GM23338 (cell line): ENCODE results near the gene DCHS1. TPM values are rescaled to one million over a fixed set of nuclear protein-coding genes. Genes with fewer than 3 reads are reported as not detected.

Experiments used
- ATAC-seq: fragments of 200-7000 bp; cut with Tn5 transposase; 3 replicates; pipeline ENCODE4 v1.9.1; 2020
- DNase-seq: peaks from one replicate; pipeline ENCODE4 v3.0.0-alpha.2; 2015; ENCODE audit warnings: low spot score
- H2AFZ ChIP-seq: fragments of 200-600 bp; sonication (generic); 2 replicates; pipeline ENCODE4 v1.8.0; 2016; ENCODE audit warnings: antibody characterized with exemption, mild to moderate bottlenecking, moderate library complexity
- H3F3A ChIP-seq: fragments of 200-600 bp; sonication (generic); replicated peaks from 2 replicates; pipeline ENCODE4 v1.8.0; 2017; ENCODE audit warnings: antibody characterized with exemption, mixed run types, low read depth
- H3K27ac ChIP-seq: fragments of 200-600 bp; sonication (generic); 2 replicates; pipeline ENCODE4 v1.6.1; 2016; ENCODE audit warnings: low read depth
- H3K27me3 ChIP-seq: fragments of 200-600 bp; sonication (generic); 2 replicates; pipeline ENCODE4 v1.8.0; 2016; ENCODE audit warnings: mild to moderate bottlenecking, mixed run types, moderate library complexity; ENCODE audit not compliant: insufficient read depth
- H3K36me3 ChIP-seq: fragments of 200-600 bp; sonication (generic); 2 replicates; pipeline ENCODE4 v1.8.0; 2016; ENCODE audit warnings: mild to moderate bottlenecking; ENCODE audit not compliant: insufficient read depth
- H3K4me1 ChIP-seq: fragments of 200-600 bp; sonication (generic); 2 replicates; pipeline ENCODE4 v1.8.0; 2016; ENCODE audit warnings: mild to moderate bottlenecking, moderate library complexity; ENCODE audit not compliant: insufficient read depth
- H3K4me2 ChIP-seq: fragments of 200-600 bp; sonication (generic); 2 replicates; pipeline ENCODE4 v1.7.1; 2017; ENCODE audit warnings: mixed run types
- H3K4me3 ChIP-seq: fragments of 200-600 bp; sonication (generic); 2 replicates; pipeline ENCODE4 v1.6.1; 2016; ENCODE audit warnings: mixed run types
- H3K79me2 ChIP-seq: fragments of 200-600 bp; sonication (generic); replicated peaks from 2 replicates; pipeline ENCODE4 v1.8.0; 2017; ENCODE audit warnings: mild to moderate bottlenecking; ENCODE audit not compliant: insufficient read depth
- H3K9me2 ChIP-seq: fragments of 200-600 bp; sonication (generic); 2 replicates; pipeline ENCODE4 v1.8.0; 2017; ENCODE audit not compliant: insufficient read depth
- H4K20me1 ChIP-seq: fragments of 200-600 bp; sonication (generic); replicated peaks from 2 replicates; pipeline ENCODE4 v1.8.0; 2017; ENCODE audit warnings: mild to moderate bottlenecking; ENCODE audit not compliant: insufficient read depth
- H3K27ac Mint-ChIP-seq: 2 replicates; pipeline ENCODE4 v1.8.0; 2020; ENCODE audit warnings: inconsistent platforms, mild to moderate bottlenecking, moderate library complexity, mixed read lengths
- H3K27me3 Mint-ChIP-seq: 3 replicates; pipeline ENCODE4 v1.8.0; 2022; ENCODE audit warnings: low read depth, mild to moderate bottlenecking, moderate library complexity, mixed read lengths, inconsistent platforms; ENCODE audit not compliant: insufficient read depth, poor library complexity
- H3K36me3 Mint-ChIP-seq: 3 replicates; pipeline ENCODE4 v1.8.0; 2021; ENCODE audit warnings: low read depth, mild to moderate bottlenecking, inconsistent platforms, moderate library complexity, mixed read lengths
- H3K4me1 Mint-ChIP-seq: 3 replicates; pipeline ENCODE4 v1.8.0; 2020; ENCODE audit warnings: mild to moderate bottlenecking, inconsistent platforms, mixed read lengths
- H3K4me3 Mint-ChIP-seq: 3 replicates; pipeline ENCODE4 v1.8.0; 2021; ENCODE audit warnings: moderate library complexity, mild to moderate bottlenecking, inconsistent platforms, mixed read lengths
- H3K9me3 Mint-ChIP-seq: 3 replicates; pipeline ENCODE4 v1.8.0; 2020; ENCODE audit warnings: moderate library complexity, mild to moderate bottlenecking, inconsistent platforms, mixed read lengths
- CREB1 ChIP-seq: fragments of 250-450 bp; sonication (Bioruptor Pico); IDR thresholded peaks from 2 replicates; pipeline ENCODE4 v1.5.0; 2020; ENCODE audit warnings: low read depth, mild to moderate bottlenecking, moderate library complexity
- EZH2phosphoT487 ChIP-seq: fragments of 200-600 bp; sonication (generic); IDR thresholded peaks from one replicate; pipeline ENCODE4 v1.8.1; 2018; ENCODE audit warnings: antibody characterized with exemption; ENCODE audit not compliant: unreplicated experiment
- JUNB ChIP-seq: IDR thresholded peaks from one replicate; pipeline ENCODE4 v1.6.1; 2016; ENCODE audit warnings: antibody characterized with exemption; ENCODE audit not compliant: unreplicated experiment
- NANOG ChIP-seq: IDR thresholded peaks from 2 replicates; pipeline ENCODE4 v1.6.1; 2016; ENCODE audit warnings: antibody characterized with exemption, borderline replicate concordance
- POLR2AphosphoS5 ChIP-seq: IDR thresholded peaks from 2 replicates; pipeline ENCODE4 v1.6.1; 2016; ENCODE audit warnings: antibody characterized with exemption, low read depth
- REST ChIP-seq: IDR thresholded peaks from one replicate; pipeline ENCODE4 v1.6.1; 2018; ENCODE audit warnings: antibody characterized with exemption; ENCODE audit not compliant: unreplicated experiment
- STAT1 ChIP-seq: IDR thresholded peaks from one replicate; pipeline ENCODE4 v1.6.1; 2016; ENCODE audit warnings: antibody characterized with exemption; ENCODE audit not compliant: unreplicated experiment
- ZNF114 ChIP-seq: fragments of 250-450 bp; sonication (Bioruptor Pico); IDR thresholded peaks from 2 replicates; pipeline ENCODE4 v1.5.0; 2020; ENCODE audit warnings: mild to moderate bottlenecking, moderate library complexity
- ZNF331 ChIP-seq: fragments of 250-450 bp; sonication (Bioruptor Pico); IDR thresholded peaks from 2 replicates; pipeline ENCODE4 v1.5.0; 2020; ENCODE audit warnings: low read depth, mild to moderate bottlenecking, moderate library complexity
- ZNF462 ChIP-seq: fragments of 250-450 bp; sonication (Bioruptor Pico); IDR thresholded peaks from 2 replicates; pipeline ENCODE4 v1.5.0; 2020; ENCODE audit warnings: mild to moderate bottlenecking, moderate library complexity
- polyA plus RNA-seq: library from polyadenylated mRNA; unstranded; fragments of >200 nt; fragmentation: Nextera tagmentation; extraction: Ambion mirVana; gene quantifications from 2 replicates; pipeline ENCODE4 v1.2.1, GENCODE V29; 2016
- total RNA-seq: library from RNA; depleted of rRNA; stranded (reverse); fragments of >200 nt; shearing (Covaris generic); gene quantifications from 2 replicates; pipeline ENCODE4 v1.2.3, GENCODE V29; 2014

The DCHS1 gene
- total and polyA plus RNA-seq, 2 experiments from 2014 or later, result 2.3 to 20.7 TPM

- no peak overlapping the region for H3K4me2 ChIP-seq
- peaks cover 7% of the 10 kb centered on the region for H3K27me3 Mint-ChIP-seq
- no peaks in the 10 kb centered on the region for H3K79me2 ChIP-seq
- ATAC-seq, result no peak
- no peaks in the 10 kb centered on the region for H3F3A ChIP-seq
- no peaks in the 10 kb centered on the region for H3K4me1 ChIP-seq
- H3K36me3 Mint-ChIP-seq, result no peaks in the 10 kb centered on the region
- no peak for TF ChIP-seq POLR2AphosphoS5
- no peak for TF ChIP-seq CREB1
- TF ChIP-seq ZNF114 (CRISPR knock-in tag), result no peak
- TF ChIP-seq EZH2phosphoT487, result no peak
- H2AFZ ChIP-seq, result no peak overlapping the region
- no peak overlapping the region for H3K4me3 ChIP-seq
- no peak overlapping the region for H3K27ac Mint-ChIP-seq
- DNase-seq, result no peak
- no peak overlapping the region for H3K27ac ChIP-seq
- no peaks in the 10 kb centered on the region for H3K9me3 Mint-ChIP-seq
- H3K27me3 ChIP-seq, result peaks cover 7% of the 10 kb centered on the region
- H3K4me3 Mint-ChIP-seq, result no peak overlapping the region
- H3K4me1 Mint-ChIP-seq, result no peaks in the 10 kb centered on the region
- no peaks in the 10 kb centered on the region for H4K20me1 ChIP-seq
- no peaks in the 10 kb centered on the region for H3K9me2 ChIP-seq
- H3K36me3 ChIP-seq, result no peaks in the 10 kb centered on the region
Measured at GRCh38 chr11:6636480-6636879, 19.1 kb downstream of the DCHS1 start.

GRCh38 chr11:6635082-6635932, 20.3 kb downstream of the DCHS1 start:
- Mint-ChIP-seq H3K9me3 (no peaks in the 10 kb centered on the region), H3K27ac (no peak overlapping the region), H3K27me3 (peaks cover 18% of the 10 kb centered on the region), H3K4me1 (peaks cover 3% of the 10 kb centered on the region; the same call in 2 of the 3 replicates), H3K4me3 (no peak overlapping the region), H3K36me3 (no peaks in the 10 kb centered on the region)
- Histone ChIP-seq H3F3A (no peaks in the 10 kb centered on the region), H3K9me2 (no peaks in the 10 kb centered on the region), H3K27me3 (peaks cover 19% of the 10 kb centered on the region), H3K36me3 (no peaks in the 10 kb centered on the region), H2AFZ (no peak overlapping the region), H3K4me2 (no peak overlapping the region), H3K27ac (no peak overlapping the region), H3K79me2 (no peaks in the 10 kb centered on the region), H3K4me1 (no peaks in the 10 kb centered on the region; the same call in 1 of the 2 replicates), H4K20me1 (no peaks in the 10 kb centered on the region), H3K4me3 (no peak overlapping the region)
- DNase-seq (no peak), ATAC-seq (no peak)
- TF ChIP-seq ZNF331 (no peak), NANOG (no peak), ZNF462 (CRISPR knock-in tag) (no peak), STAT1 (no peak), ZNF114 (CRISPR knock-in tag) (no peak), REST (no peak), CREB1 (no peak), EZH2phosphoT487 (no peak), JUNB (no peak), POLR2AphosphoS5 (no peak)
